ENCODE data around the gene HEPACAM2. TPM values are rescaled to one million over a fixed set of nuclear protein-coding genes. Genes with fewer than 3 reads are reported as not detected.

The HEPACAM2 gene
- polyA plus RNA-seq, 2 of the 4 experiments (the other 2 are of a cell fraction): 0.05 TPM; not detected in 1

DNA sequence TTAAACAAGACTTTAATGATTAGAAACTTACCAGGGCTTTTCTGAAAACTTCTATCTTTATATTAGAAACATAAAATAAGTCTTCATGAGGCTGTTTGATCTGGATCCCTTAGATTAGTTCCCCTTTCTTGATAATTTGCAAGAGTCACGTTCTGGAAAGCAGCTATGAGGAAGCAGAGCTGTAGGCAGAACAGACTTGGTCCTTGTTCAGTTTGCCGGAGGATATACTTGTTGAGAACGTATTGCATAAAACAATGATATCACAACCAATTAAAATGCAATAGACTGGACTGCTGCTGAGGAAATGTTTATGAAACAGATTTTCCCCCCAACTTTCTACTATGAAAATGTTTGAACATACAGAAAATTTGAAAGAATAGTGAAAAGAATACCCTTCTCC is 80.9 kb downstream of the HEPACAM2 start:
- Histone ChIP-seq H3K4me1 (peaks cover 23% of the 10 kb centered on the region), H3K9me3 (no peaks in the 10 kb centered on the region), H3K4me2 (no peak overlapping the region), H3K27ac (no peak overlapping the region), H3K4me3 (no peak overlapping the region)
- DNase-seq (ENCODE audit: low read depth in 1 of 2, low spot score in 1 of 2) (no peak), ATAC-seq (no peak), FAIRE-seq (no peak)
- ChIA-PET CTCF (no interaction called here), POLR2A (no interaction called here)
- 84% methylated on average over 3 of the region's 3 CpGs for WGBS (ENCODE audit: missing lambda C conversion rate)
- TF ChIP-seq PBX3 (IDR thresholded peaks at IDR 0.05): no peak
- no peak for TF ChIP-seq NPAS2 (CRISPR knock-in tag; IDR thresholded peaks at IDR 0.05; ENCODE audit: borderline replicate concordance)
- no peak for TF ChIP-seq MAFK (IDR thresholded peaks at IDR 0.05; ENCODE audit: partially characterized antibody)
- no peak for TF ChIP-seq CEBPB (IDR thresholded peaks at IDR 0.05)
- no peak for TF ChIP-seq NFE2L2 (conservative IDR thresholded peaks at IDR 0.05; ENCODE audit: low read length)
- TF ChIP-seq FOXS1 (CRISPR knock-in tag; IDR thresholded peaks at IDR 0.05): no peak
- TF ChIP-seq SREBF2 (IDR thresholded peaks at IDR 0.05): no peak
- TF ChIP-seq RAD21 (conservative IDR thresholded peaks at IDR 0.05 in 1 of 2, IDR thresholded peaks at IDR 0.05 in 1 of 2): no peak
- no peak for TF ChIP-seq MYC (IDR thresholded peaks at IDR 0.05; ENCODE audit: borderline replicate concordance, low read length)

- H3K27ac ChIP-seq: no peak overlapping the region
- DNase-seq (ENCODE audit: low read depth in 1 of 2, low spot score in 1 of 2): no peak
- H3K4me3 ChIP-seq: no peak overlapping the region
- peaks cover 2% of the 10 kb centered on the region; the same call in 1 of the 3 replicates for H3K4me1 ChIP-seq
- no peak for FAIRE-seq
- POLR2A ChIA-PET: no interaction called here
- 42% methylated on average over 1 of the region's 1 CpG for WGBS (ENCODE audit: missing lambda C conversion rate)
- no peak overlapping the region for H3K4me2 ChIP-seq
- no peak for ATAC-seq
- no peaks in the 10 kb centered on the region for H3K9me3 ChIP-seq
- CTCF ChIA-PET: no interaction called here
- TF ChIP-seq FOXS1 (CRISPR knock-in tag; IDR thresholded peaks at IDR 0.05) (no peak), CHD4 (IDR thresholded peaks at IDR 0.05; ENCODE audit: borderline replicate concordance) (no peak), POLR2AphosphoS2 (conservative IDR thresholded peaks at IDR 0.05; ENCODE audit: low read length) (no peak), HEYL (CRISPR knock-in tag; IDR thresholded peaks at IDR 0.05) (no peak), JUN (IDR thresholded peaks at IDR 0.05) (no peak), RAD21 (conservative IDR thresholded peaks at IDR 0.05 in 1 of 2, IDR thresholded peaks at IDR 0.05 in 1 of 2) (no peak), PHF8 (IDR thresholded peaks at IDR 0.05; ENCODE audit: borderline replicate concordance, low read depth) (no peak), CHD2 (IDR thresholded peaks at IDR 0.05; ENCODE audit: low read length, partially characterized antibody) (no peak), EHF (CRISPR knock-in tag; IDR thresholded peaks at IDR 0.05) (no peak), RARB (CRISPR knock-in tag; IDR thresholded peaks at IDR 0.05) (no peak), RNF2 (IDR thresholded peaks at IDR 0.05; ENCODE audit: borderline replicate concordance, low read depth) (no peak), CBX2 (IDR thresholded peaks at IDR 0.05; ENCODE audit: borderline replicate concordance, low read depth) (no peak), ZSCAN20 (CRISPR knock-in tag; IDR thresholded peaks at IDR 0.05) (no peak), JUNB (IDR thresholded peaks at IDR 0.05) (no peak), GATA3 (IDR thresholded peaks at IDR 0.05; ENCODE audit: borderline replicate concordance) (no peak)
- TF ChIP-seq, protein P1, sequence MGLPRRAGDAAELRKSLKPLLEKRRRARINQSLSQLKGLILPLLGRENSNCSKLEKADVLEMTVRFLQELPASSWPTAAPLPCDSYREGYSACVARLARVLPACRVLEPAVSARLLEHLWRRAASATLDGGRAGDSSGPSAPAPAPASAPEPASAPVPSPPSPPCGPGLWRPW (IDR thresholded peaks at IDR 0.05): no peak
Observed at GRCh38 chr7:93142127-93142526, 84.1 kb downstream of the HEPACAM2 start.

DNA sequence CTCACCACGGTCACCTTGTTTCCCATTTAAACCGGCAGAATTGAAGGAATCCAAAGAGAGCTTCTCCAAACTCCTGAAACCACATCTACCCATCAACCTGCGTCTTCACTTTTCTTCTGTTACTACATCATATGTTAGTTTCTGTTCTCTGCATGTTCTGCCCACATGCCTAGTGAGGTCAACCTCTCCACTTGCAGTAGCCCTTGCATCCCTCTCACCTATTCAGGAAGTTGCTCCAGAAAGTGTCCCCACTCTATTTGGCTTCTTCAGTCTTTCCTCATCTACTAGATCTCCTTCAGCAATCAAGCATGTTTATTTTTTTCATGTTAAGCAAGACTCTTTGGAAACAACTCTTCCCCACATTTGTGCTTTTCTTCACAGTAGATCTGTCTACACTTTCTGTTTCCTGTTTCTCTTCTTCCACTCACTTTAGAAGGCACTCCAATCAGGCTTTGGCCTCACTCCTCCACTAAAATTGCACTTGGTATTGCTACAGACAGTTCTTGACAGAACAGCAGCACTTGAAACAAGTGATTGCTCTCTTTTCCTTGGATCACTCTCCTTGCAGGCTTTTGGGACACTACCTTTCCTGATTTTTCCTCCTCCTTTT is 85.6 kb downstream of the HEPACAM2 start:
- ChIA-PET POLR2A (no interaction called here), CTCF (no interaction called here)
- ATAC-seq (no peak), FAIRE-seq (no peak), DNase-seq (ENCODE audit: low read depth in 1 of 2, low spot score in 1 of 2) (no peak)
- Histone ChIP-seq H3K4me3 (no peak overlapping the region), H3K9me3 (no peaks in the 10 kb centered on the region), H3K4me2 (no peak overlapping the region), H3K4me1 (no peaks in the 10 kb centered on the region), H3K27ac (no peak overlapping the region)
- WGBS (ENCODE audit: missing lambda C conversion rate): 79% methylated on average over 3 of the region's 3 CpGs
- TF ChIP-seq, protein P2, sequence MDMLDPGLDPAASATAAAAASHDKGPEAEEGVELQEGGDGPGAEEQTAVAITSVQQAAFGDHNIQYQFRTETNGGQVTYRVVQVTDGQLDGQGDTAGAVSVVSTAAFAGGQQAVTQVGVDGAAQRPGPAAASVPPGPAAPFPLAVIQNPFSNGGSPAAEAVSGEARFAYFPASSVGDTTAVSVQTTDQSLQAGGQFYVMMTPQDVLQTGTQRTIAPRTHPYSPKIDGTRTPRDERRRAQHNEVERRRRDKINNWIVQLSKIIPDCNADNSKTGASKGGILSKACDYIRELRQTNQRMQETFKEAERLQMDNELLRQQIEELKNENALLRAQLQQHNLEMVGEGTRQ (IDR thresholded peaks at IDR 0.05): no peak
- TF ChIP-seq REST (IDR thresholded peaks at IDR 0.05) (no peak), ZC3H11A (IDR thresholded peaks at IDR 0.05) (no peak), TFCP2L1 (CRISPR knock-in tag; IDR thresholded peaks at IDR 0.05) (no peak), GATA3 (IDR thresholded peaks at IDR 0.05; ENCODE audit: borderline replicate concordance) (no peak), FOSL2 (IDR thresholded peaks at IDR 0.05) (no peak), FOSL2 (CRISPR knock-in tag; IDR thresholded peaks at IDR 0.05) (no peak), ZFP36 (IDR thresholded peaks at IDR 0.05; ENCODE audit: borderline replicate concordance, partially characterized antibody) (no peak), RCOR1 (IDR thresholded peaks at IDR 0.05; ENCODE audit: low read depth, low read length) (no peak), TP53 (CRISPR knock-in tag; IDR thresholded peaks at IDR 0.05) (no peak), EHF (CRISPR knock-in tag; IDR thresholded peaks at IDR 0.05) (no peak)
